ENCODE results near the gene DNAH2.

DNAH2 gene

GRCh38 chr17:7739746-7740145, 22.2 kb downstream of the DNAH2 start:
- Histone ChIP-seq H3K4me2 (ENCODE audit: low read depth, low read length) (no peak overlapping the region), H3F3A (ENCODE audit: insufficient read depth, low read length) (no peaks in the 10 kb centered on the region), H3K79me2 (ENCODE audit: low read length) (no peaks in the 10 kb centered on the region), H3K9ac (ENCODE audit: low read length) (no peak overlapping the region), H3K4me1 (ENCODE audit: low read length) (no peaks in the 10 kb centered on the region), H3K9me3 (replicated peaks; ENCODE audit: insufficient read depth, low read length) (no peaks in the 10 kb centered on the region), H4K20me1 (ENCODE audit: insufficient read depth, low read length) (no peaks in the 10 kb centered on the region), H3K4me3 (ENCODE audit: low read length) (no peak overlapping the region), H3K9me2 (replicated peaks; ENCODE audit: insufficient read depth, low read length) (no peaks in the 10 kb centered on the region), H3K27me3 (replicated peaks; ENCODE audit: insufficient read depth, low read length) (peaks cover 78% of the 10 kb centered on the region), H2AFZ (ENCODE audit: low read length) (no peak overlapping the region), H3K36me3 (replicated peaks; ENCODE audit: insufficient read depth, low read length) (no peaks in the 10 kb centered on the region), H3K27ac (ENCODE audit: low read length) (no peak overlapping the region)
- no peak for DNase-seq
- TF ChIP-seq, protein P1, sequence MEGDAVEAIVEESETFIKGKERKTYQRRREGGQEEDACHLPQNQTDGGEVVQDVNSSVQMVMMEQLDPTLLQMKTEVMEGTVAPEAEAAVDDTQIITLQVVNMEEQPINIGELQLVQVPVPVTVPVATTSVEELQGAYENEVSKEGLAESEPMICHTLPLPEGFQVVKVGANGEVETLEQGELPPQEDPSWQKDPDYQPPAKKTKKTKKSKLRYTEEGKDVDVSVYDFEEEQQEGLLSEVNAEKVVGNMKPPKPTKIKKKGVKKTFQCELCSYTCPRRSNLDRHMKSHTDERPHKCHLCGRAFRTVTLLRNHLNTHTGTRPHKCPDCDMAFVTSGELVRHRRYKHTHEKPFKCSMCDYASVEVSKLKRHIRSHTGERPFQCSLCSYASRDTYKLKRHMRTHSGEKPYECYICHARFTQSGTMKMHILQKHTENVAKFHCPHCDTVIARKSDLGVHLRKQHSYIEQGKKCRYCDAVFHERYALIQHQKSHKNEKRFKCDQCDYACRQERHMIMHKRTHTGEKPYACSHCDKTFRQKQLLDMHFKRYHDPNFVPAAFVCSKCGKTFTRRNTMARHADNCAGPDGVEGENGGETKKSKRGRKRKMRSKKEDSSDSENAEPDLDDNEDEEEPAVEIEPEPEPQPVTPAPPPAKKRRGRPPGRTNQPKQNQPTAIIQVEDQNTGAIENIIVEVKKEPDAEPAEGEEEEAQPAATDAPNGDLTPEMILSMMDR (IDR thresholded peaks at IDR 0.05; ENCODE audit: low read length) = no peak

DNA sequence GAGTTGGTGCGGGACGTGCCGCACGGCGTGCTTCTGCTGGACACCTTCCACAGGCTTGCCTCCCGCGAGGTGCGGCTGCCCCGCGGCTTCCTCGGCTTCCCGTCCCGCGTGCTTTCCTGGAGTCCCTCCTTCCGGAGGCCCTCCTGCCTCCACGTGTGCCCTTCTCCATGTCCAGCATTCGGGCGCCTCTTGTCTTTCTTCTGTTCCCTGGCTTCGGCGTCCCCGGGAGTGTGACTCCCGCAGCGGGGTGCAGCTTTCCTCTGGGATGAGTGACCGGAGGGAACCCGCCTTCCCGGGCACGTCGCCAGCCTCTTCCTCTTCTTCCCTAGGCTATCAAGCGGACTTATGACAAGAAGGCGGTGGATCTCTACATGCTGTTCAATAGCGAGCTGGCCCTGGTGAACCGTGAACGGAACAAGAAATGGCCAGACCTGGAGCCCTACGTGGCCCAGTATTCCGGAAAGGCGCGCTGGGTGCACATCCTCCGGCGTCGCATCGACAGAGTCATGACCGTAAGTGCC, 23.0 kb downstream of the DNAH2 start:
- Histone ChIP-seq H3K4me1 (ENCODE audit: low read length) (no peaks in the 10 kb centered on the region), H3F3A (ENCODE audit: insufficient read depth, low read length) (no peaks in the 10 kb centered on the region), H3K27ac (ENCODE audit: low read length) (no peak overlapping the region), H3K9me2 (replicated peaks; ENCODE audit: insufficient read depth, low read length) (no peaks in the 10 kb centered on the region), H3K4me3 (ENCODE audit: low read length) (no peak overlapping the region), H2AFZ (ENCODE audit: low read length) (no peak overlapping the region), H3K9me3 (replicated peaks; ENCODE audit: insufficient read depth, low read length) (no peaks in the 10 kb centered on the region), H4K20me1 (ENCODE audit: insufficient read depth, low read length) (no peaks in the 10 kb centered on the region), H3K79me2 (ENCODE audit: low read length) (no peaks in the 10 kb centered on the region), H3K9ac (ENCODE audit: low read length) (no peak overlapping the region), H3K27me3 (replicated peaks; ENCODE audit: insufficient read depth, low read length) (peaks cover 80% of the 10 kb centered on the region), H3K36me3 (replicated peaks; ENCODE audit: insufficient read depth, low read length) (no peaks in the 10 kb centered on the region), H3K4me2 (ENCODE audit: low read depth, low read length) (no peak overlapping the region)
- DNase-seq = no peak
- TF ChIP-seq EZH2 (optimal IDR thresholded peaks at IDR 0.05; ENCODE audit: low read depth, low read length) = no peak
- TF ChIP-seq, protein P1 (IDR thresholded peaks at IDR 0.05; ENCODE audit: low read length) = no peak
- TF ChIP-seq EZH2phosphoT487 (IDR thresholded peaks at IDR 0.05; ENCODE audit: low read length) = no peak

GRCh38 chr17:7742729-7743128, 25.2 kb downstream of the DNAH2 start:
- Histone ChIP-seq H2AFZ (ENCODE audit: low read length) (no peak overlapping the region), H3F3A (ENCODE audit: insufficient read depth, low read length) (no peaks in the 10 kb centered on the region), H3K4me2 (ENCODE audit: low read depth, low read length) (peak overlapping the region; percentile 26; the same call in 1 of the 2 replicates), H3K27ac (ENCODE audit: low read length) (no peak overlapping the region), H3K79me2 (ENCODE audit: low read length) (no peaks in the 10 kb centered on the region), H3K9ac (ENCODE audit: low read length) (no peak overlapping the region), H3K4me1 (ENCODE audit: low read length) (no peaks in the 10 kb centered on the region), H3K4me3 (ENCODE audit: low read length) (no peak overlapping the region), H3K27me3 (replicated peaks; ENCODE audit: insufficient read depth, low read length) (peaks cover 82% of the 10 kb centered on the region), H3K36me3 (replicated peaks; ENCODE audit: insufficient read depth, low read length) (no peaks in the 10 kb centered on the region), H3K9me2 (replicated peaks; ENCODE audit: insufficient read depth, low read length) (no peaks in the 10 kb centered on the region), H3K9me3 (replicated peaks; ENCODE audit: insufficient read depth, low read length) (no peaks in the 10 kb centered on the region), H4K20me1 (ENCODE audit: insufficient read depth, low read length) (no peaks in the 10 kb centered on the region)
- TF ChIP-seq, protein P1 (IDR thresholded peaks at IDR 0.05; ENCODE audit: low read length) = no peak
- TF ChIP-seq EZH2phosphoT487 (IDR thresholded peaks at IDR 0.05; ENCODE audit: low read length) (no peak), EZH2 (optimal IDR thresholded peaks at IDR 0.05; ENCODE audit: low read depth, low read length) (no peak)
- DNase-seq = peak; percentile 28

All from MM.1S (cell line).